HG03039 (cell line): ENCODE measurements around the gene ATF3.

Experiments used
- ATAC-seq: cut with Tn5 transposase; IDR thresholded peaks from one replicate; pipeline ENCODE4 v1.9.1; 2021; ENCODE audit warnings: mild to moderate bottlenecking, moderate library complexity; ENCODE audit not compliant: unreplicated experiment

The ATF3 gene

GRCh38 chr1:212607913-212608391 is 609 bp upstream of the ATF3 start:
- ATAC-seq, result no peak

- peak; percentile 11 for ATAC-seq
Observed at GRCh38 chr1:212608959-212609700, 569 bp downstream of the ATF3 start.

GRCh38 chr1:212609701-212610574 is 1.4 kb downstream of the ATF3 start:
- ATAC-seq, result no peak

GRCh38 chr1:212610575-212610967 is 2.0 kb downstream of the ATF3 start:
- no peak for ATAC-seq

- no peak for ATAC-seq
Observed at GRCh38 chr1:212611000-212611948, 2.7 kb downstream of the ATF3 start.

- no peak for ATAC-seq
Observed at GRCh38 chr1:212612041-212612961, 3.7 kb downstream of the ATF3 start.

- no peak for ATAC-seq
Observed at GRCh38 chr1:212613440-212614335, 5.1 kb downstream of the ATF3 start.

- no peak for ATAC-seq
Observed at GRCh38 chr1:212614453-212615200, 6.1 kb downstream of the ATF3 start.

- ATAC-seq, result no peak
Observed at GRCh38 chr1:212615201-212615470, 6.6 kb downstream of the ATF3 start.

- ATAC-seq, result no peak
Observed at GRCh38 chr1:212618466-212619210, 10.1 kb downstream of the ATF3 start.

- no peak for ATAC-seq
Observed at GRCh38 chr1:212620293-212620692, 11.7 kb downstream of the ATF3 start.

- ATAC-seq, result no peak
Observed at GRCh38 chr1:212621043-212621948, 12.7 kb downstream of the ATF3 start.

- no peak for ATAC-seq
Observed at GRCh38 chr1:212621949-212622305, 13.4 kb downstream of the ATF3 start.

GRCh38 chr1:212622467-212622866 is 13.9 kb downstream of the ATF3 start:
- no peak for ATAC-seq

- ATAC-seq, result no peak
Observed at GRCh38 chr1:212622906-212623305, 14.3 kb downstream of the ATF3 start.

GRCh38 chr1:212623603-212624002 is 15.0 kb downstream of the ATF3 start:
- no peak for ATAC-seq
